Activated CD4-positive, alpha-beta T cell treated with anti-CD3 and anti-CD28 coated beads for 1 hour (primary cell): ENCODE data around the gene UBAP2L.
A peak's percentile ranks its signal among the peaks of the same experiment; 100 is the strongest.
"Not testable (repeated sequence)": the region's sequence is repeated elsewhere in the genome, so short reads cannot be mapped to it uniquely, and the experiment has no call there.

Source experiments
- DNase-seq: peaks from one replicate; pipeline ENCODE4 v3.0.0-alpha.2; 2020

The UBAP2L gene

GRCh38 chr1:154241703-154242351 lies 21.1 kb downstream of the UBAP2L start:
- DNase-seq, result no peak

GRCh38 chr1:154253671-154254070 lies 32.9 kb downstream of the UBAP2L start:
- no peak for DNase-seq

DNA sequence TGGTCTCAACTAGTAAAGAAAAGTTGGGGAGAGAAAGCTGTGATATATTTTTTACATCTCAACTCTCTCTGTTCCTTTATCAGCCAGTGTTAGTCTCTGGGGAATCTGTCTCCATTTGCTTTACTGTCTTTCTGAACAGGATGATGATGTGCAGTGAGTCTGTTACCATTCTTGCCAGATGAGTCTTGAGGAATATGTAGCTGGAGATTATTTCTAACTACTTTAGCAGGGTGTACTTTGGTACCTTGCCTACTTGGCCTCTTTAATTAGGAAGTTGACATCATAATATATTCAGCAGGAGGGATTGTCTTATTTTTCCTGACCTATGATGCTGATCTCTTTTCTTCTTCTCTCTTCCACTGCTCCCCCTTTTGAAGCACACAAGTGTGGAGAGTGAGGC lies 35.9 kb downstream of the UBAP2L start:
- DNase-seq, result no peak

- no peak for DNase-seq
Observed at GRCh38 chr1:154258784-154259183, 38.0 kb downstream of the UBAP2L start.

- DNase-seq, result no peak
Observed at GRCh38 chr1:154260127-154260526, 39.4 kb downstream of the UBAP2L start.

DNA sequence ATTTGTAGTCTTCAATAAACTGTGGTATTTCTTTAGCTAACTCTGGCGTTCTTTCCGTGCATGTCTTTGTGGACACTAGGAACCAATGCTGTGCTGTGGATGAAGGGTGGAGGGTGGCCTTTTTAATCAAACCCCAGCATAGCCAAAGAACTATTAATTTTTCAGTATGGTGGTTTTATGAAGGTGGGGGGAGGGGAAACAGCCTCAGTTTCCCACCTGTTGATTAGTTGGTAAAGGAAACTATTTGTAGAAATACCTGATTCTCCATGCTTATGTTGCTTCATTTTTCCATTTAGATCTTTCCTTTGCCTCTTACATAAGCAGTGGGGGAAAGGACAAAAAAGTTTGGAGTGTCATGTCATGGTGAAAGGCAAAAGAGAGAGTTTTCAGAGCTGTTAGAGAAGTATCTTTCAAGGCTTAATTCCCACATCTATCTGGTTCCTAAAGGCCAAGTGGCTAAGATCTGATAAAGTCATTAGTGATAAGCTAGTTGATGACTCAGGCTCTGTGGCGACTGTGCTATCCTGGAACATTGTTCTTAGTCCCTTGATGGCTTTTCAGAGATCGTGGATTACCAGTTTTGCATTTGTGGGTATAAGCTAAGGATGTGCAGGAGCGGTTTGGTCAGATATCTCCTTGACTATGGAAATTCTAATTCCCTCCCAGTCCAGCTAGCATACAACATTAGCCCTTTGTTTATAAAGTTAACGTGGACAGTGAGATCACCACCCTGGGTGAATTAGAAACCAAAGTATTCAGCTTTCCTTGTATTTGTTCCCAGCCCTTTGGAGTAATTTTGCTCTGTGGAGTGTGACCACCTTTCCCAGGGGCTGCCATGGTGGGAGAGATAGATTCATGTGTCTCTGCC lies 42.9 kb downstream of the UBAP2L start:
- no peak for DNase-seq

GRCh38 chr1:154264454-154264853 lies 43.7 kb downstream of the UBAP2L start:
- no peak for DNase-seq

GRCh38 chr1:154265586-154265985 lies 44.8 kb downstream of the UBAP2L start:
- DNase-seq, result no peak

- no peak for DNase-seq
Observed at GRCh38 chr1:154270833-154271232, 50.1 kb downstream of the UBAP2L start.

- peak; percentile 97 for DNase-seq
Observed at GRCh38 chr1:154272217-154272998, 51.7 kb downstream of the UBAP2L start, which contains the start of gene HAX1. Gene HAX1, plus strand, starts transcription at chr1:154272629. Its CDS starts 95 bp downstream, at chr1:154272724.

DNA sequence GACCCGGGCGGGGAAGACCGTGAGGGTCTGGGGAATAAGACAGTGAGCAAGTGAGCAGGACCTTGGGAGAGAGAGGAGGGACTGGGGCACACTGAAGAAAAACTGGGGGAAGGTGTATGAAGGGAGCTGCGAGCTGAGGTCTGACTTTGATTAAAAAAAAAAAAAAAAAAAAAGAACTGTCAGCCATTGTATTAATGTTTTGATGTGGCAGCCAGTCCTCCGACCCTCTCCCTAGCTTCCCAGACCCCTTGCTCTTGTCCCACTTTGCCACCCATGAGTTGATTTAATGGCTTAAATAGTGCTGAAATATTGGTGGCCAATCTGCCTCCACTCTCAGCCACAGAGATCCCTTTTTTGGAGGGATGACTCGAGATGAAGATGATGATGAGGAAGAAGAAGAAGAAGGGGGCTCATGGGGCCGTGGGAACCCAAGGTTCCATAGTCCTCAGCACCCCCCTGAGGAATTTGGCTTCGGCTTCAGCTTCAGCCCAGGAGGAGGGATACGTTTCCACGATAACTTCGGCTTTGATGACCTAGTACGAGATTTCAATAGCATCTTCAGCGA lies 52.3 kb downstream of the UBAP2L start:
- no peak for DNase-seq

DNA sequence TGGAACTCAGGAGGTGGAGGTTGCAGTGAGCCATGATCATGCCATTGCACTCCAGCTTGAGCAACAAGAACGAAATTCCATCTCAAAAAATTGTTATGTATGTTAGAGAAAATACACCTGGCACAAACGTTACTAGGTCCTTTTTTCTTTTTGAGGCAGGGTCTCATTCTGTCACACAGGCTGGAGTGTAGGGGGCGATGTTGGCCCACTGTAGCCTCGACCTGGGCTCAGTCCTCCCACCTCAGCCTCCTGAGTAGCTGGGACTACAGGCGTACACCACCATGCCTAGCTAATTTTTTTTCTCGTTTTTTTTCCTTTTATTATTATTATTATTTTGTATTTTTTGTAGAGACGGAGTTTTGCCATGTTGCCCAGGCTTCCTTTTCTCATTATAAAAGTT lies 56.0 kb downstream of the UBAP2L start:
- no peak for DNase-seq

- not testable (repeated sequence) for DNase-seq
Observed at GRCh38 chr1:154287591-154287990, 66.8 kb downstream of the UBAP2L start.

GRCh38 chr1:154288661-154289060 lies 67.9 kb downstream of the UBAP2L start:
- no peak for DNase-seq

DNA sequence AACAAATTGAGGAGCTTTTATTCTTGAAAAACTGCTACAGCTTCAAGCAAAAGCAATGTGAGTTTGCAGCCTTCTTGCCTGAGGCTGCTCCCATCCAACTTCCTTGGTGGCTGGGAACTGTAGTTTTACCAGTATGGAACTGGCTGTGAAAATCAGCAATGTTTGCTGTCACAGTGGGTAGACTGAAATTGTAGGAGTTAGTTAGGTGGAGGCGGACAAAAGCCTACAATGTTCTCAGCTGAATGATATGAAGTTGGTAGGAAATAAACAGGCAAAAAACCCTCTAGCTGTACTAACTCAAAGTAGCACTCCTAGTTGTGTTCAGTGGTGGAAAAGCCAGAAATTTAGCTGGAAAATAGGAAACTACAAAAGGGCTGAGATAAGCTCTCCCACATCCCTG lies 70.2 kb downstream of the UBAP2L start:
- DNase-seq, result no peak

GRCh38 chr1:154295408-154296235 lies 74.9 kb downstream of the UBAP2L start:
- DNase-seq, result no peak

GRCh38 chr1:154301582-154301981 lies 80.8 kb downstream of the UBAP2L start:
- DNase-seq, result no peak

DNA sequence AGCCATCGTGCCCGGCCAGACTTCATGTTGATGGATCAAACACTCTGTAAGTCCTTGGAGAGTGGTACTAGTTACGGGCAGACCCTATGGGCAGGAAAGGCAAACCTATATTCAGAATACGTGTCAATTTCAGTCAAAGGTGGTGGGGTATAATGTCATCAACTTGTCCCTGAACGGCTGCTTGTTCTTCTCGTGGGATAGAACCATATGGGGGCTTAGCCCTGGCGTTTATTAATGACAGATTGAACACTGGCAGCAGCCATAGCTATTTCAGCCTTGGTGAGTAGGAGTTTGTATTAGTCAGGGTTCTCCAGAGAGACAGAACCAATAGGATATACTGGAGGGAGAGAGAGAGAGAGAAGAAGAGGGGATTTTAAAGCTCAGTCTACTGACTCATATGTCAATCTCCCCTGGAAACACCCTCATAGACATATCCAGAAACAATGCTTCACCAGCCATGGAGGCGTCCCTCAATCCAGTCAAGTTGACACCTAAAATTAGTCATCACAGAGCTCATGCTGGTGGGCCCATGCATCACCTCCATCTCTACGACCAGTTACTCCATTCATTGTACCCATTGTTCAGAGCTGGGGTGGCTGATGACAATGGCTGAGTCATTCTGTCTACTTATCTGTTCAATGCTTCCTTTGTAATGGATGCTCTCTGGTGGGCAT lies 84.0 kb downstream of the UBAP2L start:
- DNase-seq, result no peak

DNA sequence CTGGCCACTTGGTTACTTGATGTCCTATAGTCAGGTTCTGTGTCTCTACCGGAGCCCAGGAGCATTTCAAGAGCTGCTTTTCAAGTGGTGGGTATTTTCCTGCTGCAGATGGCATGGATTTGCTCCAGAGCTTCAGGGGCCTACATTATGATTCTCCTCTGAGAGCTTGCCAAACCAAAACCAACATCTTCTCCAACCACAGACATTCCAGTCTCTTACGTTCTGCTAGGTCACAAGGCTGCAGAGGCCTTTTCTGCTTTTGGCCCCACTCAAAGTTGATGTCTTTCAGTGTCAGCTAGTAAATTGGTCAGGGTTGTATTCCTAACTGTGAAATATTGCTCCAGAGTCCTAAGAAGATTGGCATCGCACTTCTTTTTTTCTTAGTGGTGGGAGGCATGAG lies 85.4 kb downstream of the UBAP2L start:
- DNase-seq, result no peak

DNA sequence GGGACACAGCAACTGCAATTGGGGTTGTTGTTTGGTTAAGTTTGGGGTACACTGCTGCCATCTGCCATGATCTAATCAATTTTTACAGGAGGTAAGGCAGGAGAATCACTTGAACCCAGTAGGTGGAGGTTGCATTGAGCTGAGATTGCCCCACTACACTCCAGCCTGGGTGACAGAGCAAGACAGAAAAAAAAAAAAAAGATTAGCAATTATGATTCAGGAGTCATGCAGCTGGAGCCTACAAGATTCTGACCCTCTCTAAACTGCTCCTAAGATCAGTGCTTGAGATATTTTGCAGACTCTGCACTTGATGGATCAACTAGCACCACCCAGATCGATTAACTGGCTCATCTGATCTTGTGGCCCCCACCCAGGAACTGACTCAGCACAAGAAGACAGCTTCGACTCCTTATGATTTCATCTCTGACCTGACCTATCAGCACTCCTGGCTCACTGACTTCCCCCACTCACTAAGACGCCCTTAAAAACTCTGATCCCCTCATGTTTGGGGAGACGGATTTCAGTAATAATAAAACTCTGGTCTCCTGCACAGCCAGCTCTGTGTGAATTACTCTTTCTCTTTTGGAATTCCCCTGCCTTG lies 87.0 kb downstream of the UBAP2L start:
- not testable (repeated sequence) for DNase-seq

GRCh38 chr1:154309136-154309535 lies 88.4 kb downstream of the UBAP2L start:
- not testable (repeated sequence) for DNase-seq
